Type B pancreatic cell (in vitro differentiated cells): ENCODE measurements around the gene CD300C. TPM values are rescaled to one million over a fixed set of nuclear protein-coding genes. Genes with fewer than 3 reads are reported as not detected.
"Not testable (repeated sequence)": the region's sequence is repeated elsewhere in the genome, so short reads cannot be mapped to it uniquely, and the experiment has no call there.

ENCODE experiments used
- DNase-seq: peaks from one replicate; pipeline ENCODE4 v3.0.0; 2021; ENCODE audit warnings: mixed read lengths; ENCODE audit not compliant: unreplicated experiment; ENCODE audit errors: extremely low spot score
- H3K27ac Mint-ChIP-seq: 2 replicates; pipeline ENCODE4 v1.8.0; 2021; ENCODE audit warnings: mild to moderate bottlenecking, mixed read lengths
- H3K27me3 Mint-ChIP-seq: 2 replicates; pipeline ENCODE4 v1.8.0; 2021; ENCODE audit warnings: mixed read lengths
- H3K36me3 Mint-ChIP-seq: 2 replicates; pipeline ENCODE4 v1.8.0; 2021; ENCODE audit warnings: mixed read lengths
- H3K4me1 Mint-ChIP-seq: one replicate; pipeline ENCODE4 v1.8.0; 2021; ENCODE audit warnings: mixed read lengths; ENCODE audit not compliant: unreplicated experiment
- H3K4me3 Mint-ChIP-seq: 2 replicates; pipeline ENCODE4 v1.8.0; 2021; ENCODE audit warnings: mild to moderate bottlenecking, mixed read lengths
- H3K9me3 Mint-ChIP-seq: 2 replicates; pipeline ENCODE4 v1.8.0; 2021; ENCODE audit warnings: mixed read lengths
- CTCF ChIP-seq: fragments of 200-600 bp; sonication (generic); conservative IDR thresholded peaks from 2 replicates; pipeline ENCODE4 v1.5.0; 2021; ENCODE audit warnings: antibody characterized with exemption, mild to moderate bottlenecking
- total RNA-seq: library from RNA; stranded (reverse); gene quantifications from 2 replicates; pipeline ENCODE4 v1.2.1, GENCODE V29; 2021; ENCODE audit warnings: low replicate concordance

Gene CD300C
- total RNA-seq, 1 donor from 2014 or later = not detected

DNA sequence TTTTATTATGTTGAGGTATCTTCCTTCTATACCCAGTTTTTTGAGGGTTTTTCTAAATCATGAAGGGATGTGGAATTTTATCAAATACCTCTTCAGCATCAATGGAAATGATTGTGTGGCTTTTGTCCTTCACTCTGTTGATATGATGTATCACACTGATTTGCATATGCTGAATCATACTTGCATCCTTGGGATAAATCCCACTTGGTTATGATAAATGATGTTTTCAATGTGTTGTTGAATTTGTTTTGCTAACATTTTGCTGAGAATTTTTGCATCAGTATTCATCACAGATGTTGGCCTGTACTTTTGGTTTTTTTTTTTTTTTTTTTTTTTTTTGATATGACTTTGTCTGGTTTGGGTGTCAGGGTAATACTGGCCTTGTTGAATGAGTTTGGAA lies 37.8 kb downstream of the CD300C start:
- Mint-ChIP-seq H3K4me1 (no peaks in the 10 kb centered on the region), H3K27ac (no peak overlapping the region), H3K4me3 (no peak overlapping the region), H3K27me3 (peaks cover 24% of the 10 kb centered on the region), H3K36me3 (no peaks in the 10 kb centered on the region), H3K9me3 (no peaks in the 10 kb centered on the region)
- no peak for DNase-seq
- no peak for TF ChIP-seq CTCF

DNA sequence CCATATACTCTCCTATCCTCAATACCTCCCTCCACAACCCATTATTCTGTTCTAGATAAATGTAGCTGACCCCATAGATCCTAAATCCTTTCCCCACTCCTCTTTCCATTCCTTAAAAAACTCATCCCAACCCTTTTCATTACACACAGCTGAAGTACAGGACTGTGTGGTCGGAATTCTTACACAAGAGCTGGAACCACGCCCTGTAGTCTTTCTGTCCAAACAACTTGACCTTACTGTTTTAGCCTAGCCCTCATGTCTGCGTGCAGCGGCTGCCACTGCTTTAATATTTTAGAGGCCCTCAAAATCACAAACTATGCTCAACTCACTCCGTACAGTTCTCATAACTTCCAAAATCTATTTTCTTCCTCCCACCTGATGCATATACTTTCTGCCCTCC lies 42.0 kb downstream of the CD300C start:
- not testable (repeated sequence) for H3K9me3 Mint-ChIP-seq
- peaks cover 16% of the 10 kb centered on the region for H3K27me3 Mint-ChIP-seq

GRCh38 chr17:74502861-74503260 lies 43.1 kb downstream of the CD300C start:
- H3K4me3 Mint-ChIP-seq = no peak overlapping the region
- no peak overlapping the region for H3K27ac Mint-ChIP-seq
- TF ChIP-seq CTCF = no peak
- H3K27me3 Mint-ChIP-seq = peaks cover 14% of the 10 kb centered on the region
- H3K36me3 Mint-ChIP-seq = no peaks in the 10 kb centered on the region
- H3K4me1 Mint-ChIP-seq = no peaks in the 10 kb centered on the region
- DNase-seq = peak; percentile 42
- H3K9me3 Mint-ChIP-seq = no peaks in the 10 kb centered on the region

More for the DNA sequence above, 42.0 kb downstream of the CD300C start:
- H3K4me3 Mint-ChIP-seq, DNase-seq, H3K36me3 Mint-ChIP-seq, H3K27ac Mint-ChIP-seq, H3K4me1 Mint-ChIP-seq: not testable (repeated sequence)

GRCh38 chr17:74499992-74500391 lies 45.9 kb downstream of the CD300C start:
- no peaks in the 10 kb centered on the region for H3K9me3 Mint-ChIP-seq
- no peaks in the 10 kb centered on the region for H3K36me3 Mint-ChIP-seq
- H3K27me3 Mint-ChIP-seq = peaks cover 16% of the 10 kb centered on the region
- DNase-seq = peak; percentile 16
- no peak overlapping the region for H3K27ac Mint-ChIP-seq
- H3K4me3 Mint-ChIP-seq = no peak overlapping the region
- TF ChIP-seq CTCF = no peak
- no peaks in the 10 kb centered on the region for H3K4me1 Mint-ChIP-seq

- H3K9me3 Mint-ChIP-seq = no peaks in the 10 kb centered on the region
- peaks cover 25% of the 10 kb centered on the region for H3K27me3 Mint-ChIP-seq
- no peaks in the 10 kb centered on the region for H3K36me3 Mint-ChIP-seq
- no peak overlapping the region for H3K27ac Mint-ChIP-seq
- no peak for TF ChIP-seq CTCF
- no peak overlapping the region for H3K4me3 Mint-ChIP-seq
- DNase-seq = no peak
- H3K4me1 Mint-ChIP-seq = no peaks in the 10 kb centered on the region
These were observed 48.4 kb downstream of the CD300C start for GRCh38 chr17:74497471-74497870.

GRCh38 chr17:74493331-74493833 lies 52.5 kb downstream of the CD300C start:
- no peaks in the 10 kb centered on the region for H3K36me3 Mint-ChIP-seq
- no peaks in the 10 kb centered on the region for H3K9me3 Mint-ChIP-seq
- H3K4me3 Mint-ChIP-seq = no peak overlapping the region
- no peak overlapping the region for H3K27ac Mint-ChIP-seq
- no peak for DNase-seq
- H3K27me3 Mint-ChIP-seq = peaks cover 23% of the 10 kb centered on the region
- H3K4me1 Mint-ChIP-seq = no peaks in the 10 kb centered on the region
- TF ChIP-seq CTCF = peak; percentile 91
